Vagina (tissue), 2 donors: ENCODE data around the gene INTS14. TPM values are rescaled to one million over a fixed set of nuclear protein-coding genes. Genes with fewer than 3 reads are reported as not detected.

Experiments
- DNase-seq, 2 donors: peaks; one replicate each; pipeline ENCODE4 v3.0.0-alpha.2; 2017; ENCODE audit errors: extremely low spot score in 2 of 2
- H3K27ac ChIP-seq: fragments of 200-600 bp; sonication (generic); one replicate; pipeline ENCODE4 v1.5.1; 2019
- H3K27me3 ChIP-seq: fragments of 200-600 bp; sonication (generic); one replicate; pipeline ENCODE4 v1.5.1; 2019
- H3K36me3 ChIP-seq, 2 donors: fragments of 200-600 bp; sonication (generic); one replicate each; pipeline ENCODE4 v1.5.1; 2017 to 2019
- H3K4me1 ChIP-seq: fragments of 200-600 bp; sonication (generic); one replicate; pipeline ENCODE4 v1.5.1; 2019
- H3K4me3 ChIP-seq, 2 donors: fragments of 200-600 bp; sonication (generic); 1 replicate in 1 of 2; 2 replicates in 1 of 2; pipeline ENCODE4 v1.5.1; 2016 to 2019
- H3K9me3 ChIP-seq: fragments of 200-600 bp; sonication (generic); one replicate; pipeline ENCODE4 v1.5.1; 2019
- CTCF ChIP-seq, 3 experiments: fragments of 450-650 bp in 2 of 3; fragments of 200-600 bp in 1 of 3; sonication (generic) in 1 of 3; IDR thresholded peaks; one replicate each; pipeline ENCODE4 v1.5.1; 2017 to 2019; ENCODE audit warnings: antibody characterized with exemption in 3 of 3, mild to moderate bottlenecking in 2 of 3, moderate library complexity in 2 of 3
- POLR2A ChIP-seq, 2 donors: fragments of 450-650 bp; IDR thresholded peaks; one replicate each; pipeline ENCODE4 v1.6.1; 2017; ENCODE audit warnings: antibody characterized with exemption in 2 of 2, mild to moderate bottlenecking in 2 of 2, moderate library complexity in 2 of 2
- POLR2AphosphoS5 ChIP-seq, 2 donors: sonication (generic); formaldehyde crosslinking; IDR thresholded peaks; one replicate each; pipeline ENCODE4 v1.9.0; 2017; ENCODE audit warnings: antibody characterized with exemption in 2 of 2, mild to moderate bottlenecking in 2 of 2, low read depth in 1 of 2; ENCODE audit not compliant: insufficient read depth in 1 of 2
- intact Hi-C: fragments of 100-400 bp; cut with DNase I; formaldehyde crosslinking; loops from one replicate; pipeline ENCODE4 v1.15.1; 2023
- total RNA-seq: library from RNA; depleted of rRNA; stranded (reverse); fragments of >200 nt; gene quantifications from one replicate; pipeline ENCODE4 v1.2.3, GENCODE V29; 2016

The INTS14 gene
- total RNA-seq, 1 donor from 2014 or later, result 28.0 TPM

- H3K27me3 ChIP-seq, result no peaks in the 10 kb centered on the region
- no peak for DNase-seq
- H3K27ac ChIP-seq, result no peak overlapping the region
- H3K36me3 ChIP-seq, result no peaks in the 10 kb centered on the region
- no peak for TF ChIP-seq POLR2AphosphoS5 (IDR thresholded peaks at IDR 0.05; ENCODE audit: insufficient read depth in 1 of 2, low read depth in 1 of 2)
- no peak for TF ChIP-seq POLR2A (IDR thresholded peaks at IDR 0.05)
- no peak for TF ChIP-seq CTCF (IDR thresholded peaks at IDR 0.05)
- no peaks in the 10 kb centered on the region for H3K9me3 ChIP-seq
- intact Hi-C loops, result no loop called here
- H3K4me1 ChIP-seq, result peaks cover 4% of the 10 kb centered on the region
- no peak overlapping the region for H3K4me3 ChIP-seq
Measured at GRCh38 chr15:65633752-65634151, 22.8 kb upstream of the INTS14 start.

- Histone ChIP-seq H3K4me1 (no peaks in the 10 kb centered on the region), H3K27ac (no peak overlapping the region), H3K9me3 (no peaks in the 10 kb centered on the region), H3K36me3 (no peaks in the 10 kb centered on the region), H3K4me3 (no peak overlapping the region), H3K27me3 (no peaks in the 10 kb centered on the region)
- intact Hi-C loops, result no loop called here
- TF ChIP-seq POLR2AphosphoS5 (IDR thresholded peaks at IDR 0.05; ENCODE audit: insufficient read depth in 1 of 2, low read depth in 1 of 2), result no peak
- TF ChIP-seq CTCF (IDR thresholded peaks at IDR 0.05), result no peak
- no peak for TF ChIP-seq POLR2A (IDR thresholded peaks at IDR 0.05)
- no peak for DNase-seq
Measured at GRCh38 chr15:65632780-65633375, 21.9 kb upstream of the INTS14 start.

DNA sequence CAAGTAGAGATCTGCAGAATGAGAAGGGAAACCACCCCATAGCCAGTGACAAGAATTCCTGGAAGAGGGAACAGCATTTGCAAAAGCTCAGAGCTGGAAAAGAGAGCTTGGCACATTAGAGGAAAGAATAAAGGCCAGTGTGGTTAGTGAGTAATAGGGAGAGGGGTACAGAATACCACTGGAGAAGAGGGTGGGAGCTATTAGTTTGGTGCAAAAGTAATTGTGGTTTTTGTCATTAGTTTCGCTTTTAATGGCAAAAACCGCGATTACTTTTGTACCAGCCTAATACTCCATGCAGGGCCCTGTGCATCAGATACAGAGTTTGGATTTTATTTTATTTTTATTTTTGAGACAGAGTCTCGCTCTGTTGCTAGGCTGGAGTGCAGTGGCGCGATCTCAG, 20.6 kb upstream of the INTS14 start:
- H3K4me1 ChIP-seq, result no peaks in the 10 kb centered on the region
- H3K36me3 ChIP-seq, result no peaks in the 10 kb centered on the region
- no peak overlapping the region for H3K27ac ChIP-seq
- no peaks in the 10 kb centered on the region for H3K9me3 ChIP-seq
- no peak for TF ChIP-seq POLR2A (IDR thresholded peaks at IDR 0.05)
- no peak for TF ChIP-seq CTCF (IDR thresholded peaks at IDR 0.05)
- no peak for TF ChIP-seq POLR2AphosphoS5 (IDR thresholded peaks at IDR 0.05; ENCODE audit: insufficient read depth in 1 of 2, low read depth in 1 of 2)
- no peak overlapping the region for H3K4me3 ChIP-seq
- no peak for DNase-seq
- intact Hi-C loops, result no loop called here
- no peaks in the 10 kb centered on the region for H3K27me3 ChIP-seq

- intact Hi-C loops, result no loop called here
- no peaks in the 10 kb centered on the region for H3K4me1 ChIP-seq
- no peaks in the 10 kb centered on the region for H3K27me3 ChIP-seq
- no peak overlapping the region for H3K4me3 ChIP-seq
- no peak for DNase-seq
- TF ChIP-seq POLR2A (IDR thresholded peaks at IDR 0.05) (no peak), POLR2AphosphoS5 (IDR thresholded peaks at IDR 0.05; ENCODE audit: insufficient read depth in 1 of 2, low read depth in 1 of 2) (no peak), CTCF (IDR thresholded peaks at IDR 0.05) (no peak)
- H3K27ac ChIP-seq, result no peak overlapping the region
- H3K36me3 ChIP-seq, result no peaks in the 10 kb centered on the region
- H3K9me3 ChIP-seq, result no peaks in the 10 kb centered on the region
Measured at GRCh38 chr15:65630760-65631159, 19.8 kb upstream of the INTS14 start.

DNA sequence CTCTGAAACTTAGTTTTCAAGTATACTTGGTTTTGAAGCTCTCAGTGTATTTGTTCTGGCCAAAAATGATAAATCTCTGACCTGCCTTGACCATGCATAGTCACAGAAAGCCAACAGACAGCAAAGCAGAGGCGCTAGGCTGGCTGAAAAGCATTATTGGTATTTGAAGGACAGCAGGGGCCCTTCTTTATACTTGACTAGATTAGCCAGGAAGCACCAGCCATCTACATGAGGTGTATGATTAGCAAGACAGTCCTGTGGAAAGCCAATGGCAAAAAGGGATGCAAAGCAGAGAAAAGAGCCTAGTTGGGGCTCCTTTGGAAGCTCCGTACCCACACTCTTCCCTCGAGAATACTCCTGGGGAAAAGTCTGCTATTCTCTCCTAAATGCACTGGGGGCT, 18.6 kb upstream of the INTS14 start:
- Histone ChIP-seq H3K4me3 (no peak overlapping the region), H3K36me3 (no peaks in the 10 kb centered on the region), H3K9me3 (no peaks in the 10 kb centered on the region), H3K27me3 (no peaks in the 10 kb centered on the region), H3K4me1 (no peaks in the 10 kb centered on the region), H3K27ac (no peak overlapping the region)
- intact Hi-C loops, result no loop called here
- TF ChIP-seq POLR2A (IDR thresholded peaks at IDR 0.05), result no peak
- TF ChIP-seq CTCF (IDR thresholded peaks at IDR 0.05), result no peak
- TF ChIP-seq POLR2AphosphoS5 (IDR thresholded peaks at IDR 0.05; ENCODE audit: insufficient read depth in 1 of 2, low read depth in 1 of 2), result no peak
- no peak for DNase-seq
